ENCODE measurements around the gene ZNF646. TPM values are rescaled to one million over a fixed set of nuclear protein-coding genes. Genes with fewer than 3 reads are reported as not detected.

ZNF646 gene
- total and polyA plus RNA-seq, 2 of the 13 experiments (the other 11 are each of a cell fraction or from before 2014, with no cell fraction given) = 3.4 to 10.9 TPM

DNA sequence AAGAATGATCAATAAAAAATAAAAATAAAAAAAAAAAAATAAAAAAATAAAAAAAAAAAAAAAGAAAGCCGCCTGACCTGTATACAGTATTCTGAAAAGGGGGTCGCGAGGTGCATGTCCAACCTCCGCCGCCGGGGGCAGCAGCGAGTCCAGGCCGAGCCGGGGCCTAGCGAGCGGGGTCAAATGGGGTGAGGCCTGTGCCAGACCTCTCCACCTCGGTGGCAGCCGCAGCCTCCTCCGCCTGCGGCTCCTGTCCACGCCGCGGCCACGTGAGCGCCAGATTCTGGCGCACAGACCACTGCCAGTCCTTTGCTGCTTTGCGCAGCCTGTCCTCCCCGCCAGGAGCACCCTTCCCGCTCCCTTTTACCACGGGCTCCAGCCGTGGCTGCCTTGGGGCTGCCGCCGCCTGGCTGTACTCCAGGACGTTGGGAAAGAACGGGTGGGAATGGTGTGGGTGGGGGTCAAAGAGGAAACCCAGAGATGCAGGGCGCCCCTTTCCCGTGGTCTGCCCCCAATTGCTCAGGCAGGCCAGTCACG is 31.5 kb downstream of the ZNF646 start (continued):
- TF ChIP-seq BCLAF1 (IDR thresholded peaks at IDR 0.05) (no peak), ESRRA (CRISPR knock-in tag; IDR thresholded peaks at IDR 0.05; ENCODE audit: low read depth) (peak; percentile 92), JUNB (CRISPR knock-in tag; IDR thresholded peaks at IDR 0.05; ENCODE audit: borderline replicate concordance) (no peak), HNRNPLL (IDR thresholded peaks at IDR 0.05; ENCODE audit: low read depth, low read length, poor library complexity, severe bottlenecking) (peak; percentile 77), PPARG (CRISPR knock-in tag; conservative IDR thresholded peaks at IDR 0.05) (peak; percentile 81), ZNF282 (IDR thresholded peaks at IDR 0.05; ENCODE audit: partially characterized antibody) (no peak), SKI (IDR thresholded peaks at IDR 0.05; ENCODE audit: partially characterized antibody) (peak; percentile 97), TEF (CRISPR knock-in tag; IDR thresholded peaks at IDR 0.05) (peak; percentile 73; the same call in 1 of the 2 replicates), ZKSCAN1 (IDR thresholded peaks at IDR 0.05; ENCODE audit: low read length) (0 out of 2 replicates have a peak, but pooled peaks have one; percentile 42), ZNF263 (CRISPR knock-in tag; IDR thresholded peaks at IDR 0.05) (peak; percentile 99), ZNF510 (CRISPR knock-in tag; IDR thresholded peaks at IDR 0.05; ENCODE audit: low read depth) (peak; percentile 74; the same call in 1 of the 2 replicates), ZNF414 (CRISPR knock-in tag; IDR thresholded peaks at IDR 0.05) (peak; percentile 98), MAFK (conservative IDR thresholded peaks at IDR 0.05 in 1 of 2, IDR thresholded peaks at IDR 0.05 in 1 of 2; ENCODE audit: low read length in 2 of 2) (no peak), GTF3A (CRISPR knock-in tag; conservative IDR thresholded peaks at IDR 0.05) (0 out of 2 replicates have a peak, but pooled peaks have one; percentile 36)
- TF ChIP-seq, protein P1, sequence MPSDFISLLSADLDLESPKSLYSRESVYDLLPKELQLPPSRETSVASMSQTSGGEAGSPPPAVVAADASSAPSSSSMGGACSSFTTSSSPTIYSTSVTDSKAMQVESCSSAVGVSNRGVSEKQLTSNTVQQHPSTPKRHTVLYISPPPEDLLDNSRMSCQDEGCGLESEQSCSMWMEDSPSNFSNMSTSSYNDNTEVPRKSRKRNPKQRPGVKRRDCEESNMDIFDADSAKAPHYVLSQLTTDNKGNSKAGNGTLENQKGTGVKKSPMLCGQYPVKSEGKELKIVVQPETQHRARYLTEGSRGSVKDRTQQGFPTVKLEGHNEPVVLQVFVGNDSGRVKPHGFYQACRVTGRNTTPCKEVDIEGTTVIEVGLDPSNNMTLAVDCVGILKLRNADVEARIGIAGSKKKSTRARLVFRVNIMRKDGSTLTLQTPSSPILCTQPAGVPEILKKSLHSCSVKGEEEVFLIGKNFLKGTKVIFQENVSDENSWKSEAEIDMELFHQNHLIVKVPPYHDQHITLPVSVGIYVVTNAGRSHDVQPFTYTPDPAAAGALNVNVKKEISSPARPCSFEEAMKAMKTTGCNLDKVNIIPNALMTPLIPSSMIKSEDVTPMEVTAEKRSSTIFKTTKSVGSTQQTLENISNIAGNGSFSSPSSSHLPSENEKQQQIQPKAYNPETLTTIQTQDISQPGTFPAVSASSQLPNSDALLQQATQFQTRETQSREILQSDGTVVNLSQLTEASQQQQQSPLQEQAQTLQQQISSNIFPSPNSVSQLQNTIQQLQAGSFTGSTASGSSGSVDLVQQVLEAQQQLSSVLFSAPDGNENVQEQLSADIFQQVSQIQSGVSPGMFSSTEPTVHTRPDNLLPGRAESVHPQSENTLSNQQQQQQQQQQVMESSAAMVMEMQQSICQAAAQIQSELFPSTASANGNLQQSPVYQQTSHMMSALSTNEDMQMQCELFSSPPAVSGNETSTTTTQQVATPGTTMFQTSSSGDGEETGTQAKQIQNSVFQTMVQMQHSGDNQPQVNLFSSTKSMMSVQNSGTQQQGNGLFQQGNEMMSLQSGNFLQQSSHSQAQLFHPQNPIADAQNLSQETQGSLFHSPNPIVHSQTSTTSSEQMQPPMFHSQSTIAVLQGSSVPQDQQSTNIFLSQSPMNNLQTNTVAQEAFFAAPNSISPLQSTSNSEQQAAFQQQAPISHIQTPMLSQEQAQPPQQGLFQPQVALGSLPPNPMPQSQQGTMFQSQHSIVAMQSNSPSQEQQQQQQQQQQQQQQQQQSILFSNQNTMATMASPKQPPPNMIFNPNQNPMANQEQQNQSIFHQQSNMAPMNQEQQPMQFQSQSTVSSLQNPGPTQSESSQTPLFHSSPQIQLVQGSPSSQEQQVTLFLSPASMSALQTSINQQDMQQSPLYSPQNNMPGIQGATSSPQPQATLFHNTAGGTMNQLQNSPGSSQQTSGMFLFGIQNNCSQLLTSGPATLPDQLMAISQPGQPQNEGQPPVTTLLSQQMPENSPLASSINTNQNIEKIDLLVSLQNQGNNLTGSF (CRISPR knock-in tag; IDR thresholded peaks at IDR 0.05) = peak; percentile 91
- TF ChIP-seq, protein P2, sequence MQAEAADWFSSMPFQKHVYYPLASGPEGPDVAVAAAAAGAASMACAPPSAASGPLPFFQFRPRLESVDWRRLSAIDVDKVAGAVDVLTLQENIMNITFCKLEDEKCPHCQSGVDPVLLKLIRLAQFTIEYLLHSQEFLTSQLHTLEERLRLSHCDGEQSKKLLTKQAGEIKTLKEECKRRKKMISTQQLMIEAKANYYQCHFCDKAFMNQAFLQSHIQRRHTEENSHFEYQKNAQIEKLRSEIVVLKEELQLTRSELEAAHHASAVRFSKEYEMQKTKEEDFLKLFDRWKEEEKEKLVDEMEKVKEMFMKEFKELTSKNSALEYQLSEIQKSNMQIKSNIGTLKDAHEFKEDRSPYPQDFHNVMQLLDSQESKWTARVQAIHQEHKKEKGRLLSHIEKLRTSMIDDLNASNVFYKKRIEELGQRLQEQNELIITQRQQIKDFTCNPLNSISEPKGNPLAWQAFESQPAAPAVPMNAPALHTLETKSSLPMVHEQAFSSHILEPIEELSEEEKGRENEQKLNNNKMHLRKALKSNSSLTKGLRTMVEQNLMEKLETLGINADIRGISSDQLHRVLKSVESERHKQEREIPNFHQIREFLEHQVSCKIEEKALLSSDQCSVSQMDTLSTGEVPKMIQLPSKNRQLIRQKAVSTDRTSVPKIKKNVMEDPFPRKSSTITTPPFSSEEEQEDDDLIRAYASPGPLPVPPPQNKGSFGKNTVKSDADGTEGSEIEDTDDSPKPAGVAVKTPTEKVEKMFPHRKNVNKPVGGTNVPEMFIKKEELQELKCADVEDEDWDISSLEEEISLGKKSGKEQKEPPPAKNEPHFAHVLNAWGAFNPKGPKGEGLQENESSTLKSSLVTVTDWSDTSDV (CRISPR knock-in tag; IDR thresholded peaks at IDR 0.05) = peak; percentile 98
